GM10847 (cell line): ENCODE results near the gene REG3G.

Experiments
- POLR2A ChIP-seq: IDR thresholded peaks from 2 replicates; pipeline ENCODE4 v1.6.1; 2011; ENCODE audit not compliant: insufficient read length; ENCODE audit errors: extremely low read depth

Gene REG3G

GRCh38 chr2:79000008-79000576, 25.4 kb upstream of the REG3G start:
- TF ChIP-seq POLR2A = no peak

DNA sequence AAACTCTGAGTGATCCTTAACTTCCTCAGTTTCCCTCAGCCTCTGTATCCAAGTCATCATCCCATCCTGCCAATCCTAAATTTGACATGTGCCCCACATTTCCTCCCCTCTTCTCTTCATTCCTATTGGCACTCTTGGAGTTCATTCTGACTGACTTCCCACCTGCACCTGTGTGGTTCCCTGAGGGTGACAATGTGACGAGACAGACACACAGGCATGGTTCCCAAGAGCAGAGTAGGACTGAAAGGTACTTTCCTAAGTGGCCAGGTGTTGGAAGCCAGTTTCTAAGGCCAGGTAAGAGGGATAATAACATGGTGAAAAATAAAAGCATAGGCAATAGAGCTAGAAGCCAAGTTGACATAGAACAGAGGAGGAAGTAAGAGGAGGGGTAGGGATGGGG, 24.2 kb upstream of the REG3G start:
- no peak for TF ChIP-seq POLR2A

DNA sequence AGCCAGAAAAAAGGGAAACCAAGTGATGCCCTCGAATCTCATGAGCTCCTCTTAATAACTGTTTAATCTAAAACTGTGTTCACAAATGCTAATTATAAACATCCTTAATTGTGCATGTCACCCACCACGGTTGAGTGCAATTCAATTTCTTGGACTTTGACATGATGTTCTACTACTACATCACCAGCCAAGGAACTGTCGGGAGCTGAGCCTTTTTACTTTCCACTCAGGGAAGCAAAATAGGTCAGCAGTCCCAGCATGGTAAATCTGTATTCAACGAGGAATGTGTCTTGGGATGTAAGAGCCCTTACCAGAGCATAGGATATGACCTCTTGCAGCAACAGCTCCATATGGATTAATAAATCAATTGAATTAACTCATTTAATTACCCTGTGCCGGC, 20.8 kb upstream of the REG3G start:
- no peak for TF ChIP-seq POLR2A

- TF ChIP-seq POLR2A = no peak
Observed at GRCh38 chr2:79005216-79005615, 20.3 kb upstream of the REG3G start.

DNA sequence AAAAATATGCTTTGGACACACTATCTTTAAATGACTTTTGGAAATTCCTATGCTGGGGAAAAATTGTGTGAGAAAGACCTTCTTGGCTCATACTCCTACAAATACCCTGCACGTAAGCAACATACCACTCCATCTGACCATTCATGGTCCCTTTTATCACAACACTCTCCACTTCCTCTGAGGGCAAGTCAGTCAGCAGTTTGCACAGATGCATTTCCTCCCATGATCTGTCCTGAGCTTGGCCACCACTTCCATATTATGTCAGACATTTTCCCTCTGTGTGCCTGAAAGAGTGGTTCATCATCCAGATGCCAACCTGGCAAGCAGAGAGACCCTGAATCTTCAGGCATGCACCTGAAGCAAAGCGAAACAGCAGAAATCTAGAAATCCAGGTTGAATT, 16.1 kb upstream of the REG3G start:
- TF ChIP-seq POLR2A = no peak

DNA sequence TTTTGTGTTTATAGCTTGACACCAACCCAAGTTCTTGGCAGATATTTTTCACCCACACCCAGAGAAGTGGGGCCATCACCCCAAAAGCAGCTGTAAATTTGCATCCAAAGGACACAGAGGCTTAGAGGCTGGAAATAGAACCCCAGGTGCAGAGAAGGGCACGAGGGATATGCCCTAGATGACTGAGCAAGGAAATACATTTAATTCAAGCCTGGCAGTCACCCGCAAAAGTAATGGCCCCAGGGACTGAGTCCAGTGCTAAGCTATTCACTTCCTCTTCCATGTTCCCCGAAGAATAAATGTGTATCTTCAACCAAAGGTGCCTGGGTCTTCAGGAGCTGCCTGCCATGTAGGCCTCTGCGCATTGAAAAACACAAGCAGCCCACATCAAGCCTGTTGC, 14.0 kb upstream of the REG3G start:
- TF ChIP-seq POLR2A = no peak

GRCh38 chr2:79013629-79014028, 11.9 kb upstream of the REG3G start:
- no peak for TF ChIP-seq POLR2A

DNA sequence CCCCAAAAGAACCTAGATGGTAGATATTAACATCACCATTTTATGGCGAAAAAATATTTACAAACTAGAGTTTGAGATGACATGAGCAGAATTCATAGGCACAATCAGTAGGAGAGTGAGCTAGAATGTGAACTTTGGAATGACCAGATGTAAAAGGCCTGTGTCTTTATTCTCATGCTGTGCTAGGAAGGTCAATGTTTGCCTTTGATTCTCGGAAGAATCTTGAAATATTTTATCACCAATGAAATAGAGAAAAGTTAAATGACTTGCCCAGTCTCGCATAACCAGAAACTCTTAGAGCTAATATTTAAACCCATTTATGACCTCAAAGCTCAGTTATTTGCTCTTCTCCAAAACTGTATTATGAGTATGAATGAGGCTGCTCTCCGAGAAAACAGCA, 9.2 kb upstream of the REG3G start:
- TF ChIP-seq POLR2A = no peak

DNA sequence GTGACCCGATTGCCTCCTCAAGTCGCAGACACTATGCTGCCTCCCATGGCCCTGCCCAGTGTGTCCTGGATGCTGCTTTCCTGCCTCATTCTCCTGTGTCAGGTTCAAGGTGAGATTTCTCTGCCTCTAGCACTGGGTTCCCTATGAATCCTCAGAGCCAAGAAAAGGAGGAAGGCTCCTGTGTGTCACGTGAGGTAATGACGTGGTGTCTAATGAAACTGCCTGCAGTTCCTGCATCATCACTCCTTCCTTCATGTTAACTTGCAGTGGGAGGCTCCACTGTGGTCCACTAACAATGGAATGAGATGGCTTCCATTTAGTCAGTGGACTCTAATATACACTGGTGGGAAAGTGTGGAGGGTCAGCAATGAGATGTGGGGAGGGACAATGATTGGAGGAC, 559 bp downstream of the REG3G start:
- no peak for TF ChIP-seq POLR2A

- TF ChIP-seq POLR2A = no peak
Observed at GRCh38 chr2:79039944-79040343, 14.4 kb downstream of the REG3G start.

GRCh38 chr2:79041032-79041448, 15.5 kb downstream of the REG3G start:
- no peak for TF ChIP-seq POLR2A

DNA sequence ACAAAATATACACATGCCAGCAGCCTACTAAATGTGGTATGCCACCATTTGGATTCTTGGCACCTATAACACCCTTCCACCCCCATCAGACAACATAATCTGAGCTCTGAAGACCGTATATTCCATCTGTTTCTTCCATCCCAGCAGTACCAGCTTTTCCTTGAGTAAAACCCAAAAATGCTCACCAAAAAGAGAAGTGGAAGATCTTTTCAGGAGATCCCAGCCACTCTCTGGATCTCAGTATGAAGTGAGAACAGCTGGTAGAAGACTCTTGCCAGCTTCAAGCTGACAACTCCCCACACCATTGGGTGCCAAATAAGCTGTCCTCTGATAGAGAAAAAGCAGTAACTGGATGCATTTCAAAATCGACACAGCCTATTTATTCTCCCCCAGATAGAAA, 39.7 kb downstream of the REG3G start:
- TF ChIP-seq POLR2A = no peak

GRCh38 chr2:79071078-79071477, 45.6 kb downstream of the REG3G start:
- no peak for TF ChIP-seq POLR2A
